Liver (tissue), 9 donors: ENCODE data around the gene KCNK16. TPM values are rescaled to one million over a fixed set of nuclear protein-coding genes. Genes with fewer than 3 reads are reported as not detected.

Experiments used
- DNase-seq: peaks from one replicate; pipeline ENCODE4 v3.0.0-alpha.2; 2017; ENCODE audit warnings: low spot score
- H3K27ac ChIP-seq, 2 donors: one replicate each; pipeline ENCODE4 v1.7.0; 2013; ENCODE audit warnings: inconsistent platforms in 2 of 2, low read length in 2 of 2, control low read depth in 1 of 2, low read depth in 1 of 2, mild to moderate bottlenecking in 1 of 2
- H3K27me3 ChIP-seq, 4 donors: one replicate each; pipeline versions ENCODE4 v1.6.1 to v1.7.0; 2013; ENCODE audit warnings: low read length in 3 of 4, inconsistent platforms in 1 of 4, mild to moderate bottlenecking in 1 of 4, moderate library complexity in 1 of 4; ENCODE audit not compliant: control insufficient read depth in 4 of 4, insufficient read depth in 4 of 4
- H3K36me3 ChIP-seq, 4 donors: one replicate each; pipeline versions ENCODE4 v1.6.1 to v1.7.0; 2013; ENCODE audit warnings: low read length in 3 of 4, mild to moderate bottlenecking in 3 of 4, low read depth in 1 of 4, moderate library complexity in 1 of 4; ENCODE audit not compliant: control insufficient read depth in 4 of 4, insufficient read depth in 3 of 4
- H3K4me1 ChIP-seq, 4 donors: one replicate each; pipeline versions ENCODE4 v1.6.1 to v1.7.0; 2013; ENCODE audit warnings: low read length in 3 of 4, mild to moderate bottlenecking in 3 of 4, moderate library complexity in 1 of 4; ENCODE audit not compliant: control insufficient read depth in 4 of 4, insufficient read depth in 4 of 4
- H3K4me3 ChIP-seq, 3 donors: one replicate each; pipeline versions ENCODE4 v1.6.1 to v1.7.0; 2013; ENCODE audit warnings: low read length in 3 of 3, control low read depth in 1 of 3, low read depth in 1 of 3, mild to moderate bottlenecking in 1 of 3
- H3K9ac ChIP-seq, 2 donors: one replicate each; pipeline ENCODE4 v1.7.0; 2013; ENCODE audit warnings: low read length in 2 of 2, mild to moderate bottlenecking in 2 of 2, moderate library complexity in 2 of 2, control low read depth in 1 of 2, low read depth in 1 of 2
- H3K9me3 ChIP-seq, 4 donors: one replicate each; pipeline versions ENCODE4 v1.6.1 to v1.7.0; 2013; ENCODE audit warnings: low read length in 3 of 4; ENCODE audit not compliant: control insufficient read depth in 4 of 4
- EGR1 ChIP-seq, 2 donors: IDR thresholded peaks; 2 replicates each; pipeline ENCODE4 v1.6.1; 2016 to 2018; ENCODE audit warnings: antibody characterized with exemption in 2 of 2, low read depth in 2 of 2
- FOXA1 ChIP-seq: IDR thresholded peaks from 2 replicates; pipeline ENCODE4 v1.6.1; 2016; ENCODE audit warnings: antibody characterized with exemption
- FOXA2 ChIP-seq: IDR thresholded peaks from 2 replicates; pipeline ENCODE4 v1.6.1; 2016; ENCODE audit warnings: antibody characterized with exemption
- GABPA ChIP-seq, 2 donors: IDR thresholded peaks in 1 of 2; conservative IDR thresholded peaks in 1 of 2; 2 replicates each; pipeline ENCODE4 v1.6.1; 2016; ENCODE audit warnings: antibody characterized with exemption in 2 of 2, mild to moderate bottlenecking in 1 of 2, moderate library complexity in 1 of 2
- HNF4A ChIP-seq, 2 donors: conservative IDR thresholded peaks; 2 replicates each; pipeline ENCODE4 v1.6.1; 2016; ENCODE audit warnings: antibody characterized with exemption in 2 of 2, mild to moderate bottlenecking in 2 of 2
- HNF4G ChIP-seq: IDR thresholded peaks from 2 replicates; pipeline ENCODE4 v1.6.1; 2016; ENCODE audit warnings: antibody characterized with exemption
- JUND ChIP-seq, 2 donors: IDR thresholded peaks; 2 replicates each; pipeline ENCODE4 v1.6.1; 2016; ENCODE audit warnings: antibody characterized with exemption in 2 of 2
- NR2F2 ChIP-seq: IDR thresholded peaks from 2 replicates; pipeline ENCODE4 v1.6.1; 2016; ENCODE audit warnings: antibody characterized with exemption
- RAD21 ChIP-seq, 2 donors: IDR thresholded peaks; 2 replicates each; pipeline ENCODE4 v1.6.1; 2016; ENCODE audit warnings: antibody characterized with exemption in 2 of 2, mild to moderate bottlenecking in 2 of 2
- RXRA ChIP-seq, 2 donors: IDR thresholded peaks; 2 replicates each; pipeline ENCODE4 v1.6.1; 2017 to 2018; ENCODE audit warnings: antibody characterized with exemption in 2 of 2, mild to moderate bottlenecking in 1 of 2
- SP1 ChIP-seq: IDR thresholded peaks from 2 replicates; pipeline ENCODE4 v1.6.1; 2018; ENCODE audit warnings: antibody characterized with exemption, mild to moderate bottlenecking
- TAF1 ChIP-seq: conservative IDR thresholded peaks from 2 replicates; pipeline ENCODE4 v1.6.1; 2016; ENCODE audit warnings: antibody characterized with exemption, mild to moderate bottlenecking
- YY1 ChIP-seq: IDR thresholded peaks from 2 replicates; pipeline ENCODE4 v1.6.1; 2016; ENCODE audit warnings: antibody characterized with exemption, mild to moderate bottlenecking
- whole genome bisulfite sequencing: extraction: QIAGEN DNeasy Blood & Tissue Kit; methylation state at CpG from one replicate; pipeline ENCODE4 v1.1.7; 2013; 5-methylcytosine and 5-hydroxymethylcytosine counted together
- polyA plus RNA-seq, 2 donors: library from polyadenylated mRNA; stranded (reverse) in 1 of 2; unstranded in 1 of 2; fragments of 200-250 nt in 1 of 2; fragments of >200 nt in 1 of 2; fragmentation: Nextera tagmentation in 1 of 2; extraction: Ambion mirVana in 1 of 2; gene quantifications; one replicate each; pipeline versions ENCODE4 v1.2.1 to v1.2.3, GENCODE V29; 2013 to 2015
- total RNA-seq, 2 donors: library from RNA; depleted of rRNA; stranded (reverse); fragments of >200 nt; gene quantifications; one replicate each; pipeline ENCODE4 v1.2.3, GENCODE V29; 2014
- TF ChIP-seq, protein P1 (sequence below): IDR thresholded peaks from 2 replicates; pipeline ENCODE4 v1.6.1; 2016; ENCODE audit warnings: antibody characterized with exemption
- TF ChIP-seq, protein P2 (sequence below): IDR thresholded peaks from 2 replicates; pipeline ENCODE4 v1.6.1; 2016; ENCODE audit warnings: antibody characterized with exemption
- TF ChIP-seq, protein P3 (sequence below): IDR thresholded peaks from 2 replicates; pipeline ENCODE4 v1.6.1; 2016; ENCODE audit warnings: antibody characterized with exemption, mild to moderate bottlenecking
- TF ChIP-seq, protein P4 (sequence below): fragments of 150-350 bp; IDR thresholded peaks from 2 replicates; pipeline ENCODE4 v1.5.1; 2017; ENCODE audit warnings: improper control_type of control experiment, low read depth, low read length; ENCODE audit not compliant: missing input control
- donor health status: healthy.
- donor health status: healthy.
- donor health status: healthy.
- donor health status: healthy.
- donor health status: healthy.

The KCNK16 gene
- total and polyA plus RNA-seq, 4 donors, result not detected

DNA sequence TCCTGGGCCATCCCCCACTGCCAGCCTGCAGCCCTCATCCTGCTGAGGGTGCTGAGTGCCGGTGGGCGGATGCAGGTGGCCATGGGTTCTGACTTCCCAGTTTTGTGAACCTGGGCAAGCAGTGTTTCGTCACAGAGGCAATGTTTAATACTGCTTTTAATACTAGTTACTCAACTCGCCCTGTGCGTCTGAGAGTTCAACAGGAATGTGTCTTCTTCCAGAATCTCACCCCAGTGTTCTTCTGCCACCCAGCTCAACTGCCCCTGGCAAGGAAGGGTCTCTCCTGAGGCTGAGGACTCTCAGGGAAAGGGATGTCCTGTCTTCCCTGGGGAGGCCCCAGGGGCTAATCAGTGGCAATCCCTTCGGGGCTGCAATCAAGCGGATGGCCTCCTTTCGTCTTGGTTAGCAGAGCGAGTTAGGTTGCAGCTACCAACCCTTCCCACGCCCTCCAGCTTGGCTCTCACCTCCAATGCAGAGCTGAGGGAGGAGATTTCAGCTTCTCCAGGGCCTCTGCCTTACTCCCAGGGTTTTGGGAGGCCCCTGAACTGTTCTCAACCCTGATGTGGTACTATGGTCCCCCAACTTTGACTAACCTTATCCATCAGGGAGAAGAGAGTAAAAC, 2.0 kb downstream of the KCNK16 start:
- H3K36me3 ChIP-seq, result no peaks in the 10 kb centered on the region
- TF ChIP-seq FOXA2 (no peak), NR2F2 (peak; percentile 9)
- 72% methylated on average over 10 of the region's 10 CpGs for WGBS

DNA sequence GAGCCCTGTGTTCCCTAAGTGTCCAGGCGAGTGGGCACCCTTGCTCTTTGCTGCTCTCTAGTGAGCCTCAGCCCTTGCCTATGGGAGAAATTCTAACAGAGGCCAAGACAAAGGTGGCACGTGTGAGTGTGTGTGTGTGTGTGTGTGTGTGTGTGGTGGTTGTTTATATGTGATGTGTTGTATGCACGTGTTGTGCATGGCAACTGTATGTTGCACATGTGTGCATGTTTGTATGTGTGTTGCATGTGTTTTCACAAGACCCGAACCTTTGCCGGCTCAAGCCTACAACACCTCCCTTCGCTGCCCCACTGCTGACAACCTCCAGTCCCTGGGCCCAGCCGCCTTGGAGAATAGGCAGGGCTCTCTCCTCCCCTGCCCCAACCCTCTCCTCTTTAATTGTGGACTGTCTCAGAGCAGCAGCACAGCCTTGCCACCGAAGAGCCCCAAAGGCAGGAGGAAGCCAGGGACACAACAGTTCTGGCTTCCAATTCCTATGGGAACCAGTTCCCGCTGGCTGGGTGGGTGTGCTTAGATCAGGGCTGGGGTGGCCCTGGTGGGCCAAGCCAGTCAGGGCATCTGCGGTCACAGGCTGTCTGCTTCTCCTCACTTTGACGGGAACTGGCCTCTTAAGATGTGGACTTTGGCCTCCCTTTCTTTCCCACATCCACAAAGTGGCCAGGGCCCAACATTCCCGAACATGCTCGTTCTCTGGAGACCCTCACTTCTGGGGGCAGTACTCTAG, 2.7 kb downstream of the KCNK16 start:
- WGBS, result 74% methylated on average over 13 of the region's 13 CpGs
- H3K27me3 ChIP-seq, result peaks cover 0 to 2% (median 0%) of the 10 kb centered on the region in 4 donors
- TF ChIP-seq, protein P1, sequence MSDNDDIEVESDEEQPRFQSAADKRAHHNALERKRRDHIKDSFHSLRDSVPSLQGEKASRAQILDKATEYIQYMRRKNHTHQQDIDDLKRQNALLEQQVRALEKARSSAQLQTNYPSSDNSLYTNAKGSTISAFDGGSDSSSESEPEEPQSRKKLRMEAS, result no peak
- TF ChIP-seq JUND (IDR thresholded peaks at IDR 0.05), result no peak
- no peak for TF ChIP-seq FOXA1
- TF ChIP-seq SP1, result peak; percentile 24
- TF ChIP-seq TAF1, result no peak
- no peak for TF ChIP-seq HNF4G
- peak; percentile 85 for TF ChIP-seq NR2F2
- TF ChIP-seq, protein P2, sequence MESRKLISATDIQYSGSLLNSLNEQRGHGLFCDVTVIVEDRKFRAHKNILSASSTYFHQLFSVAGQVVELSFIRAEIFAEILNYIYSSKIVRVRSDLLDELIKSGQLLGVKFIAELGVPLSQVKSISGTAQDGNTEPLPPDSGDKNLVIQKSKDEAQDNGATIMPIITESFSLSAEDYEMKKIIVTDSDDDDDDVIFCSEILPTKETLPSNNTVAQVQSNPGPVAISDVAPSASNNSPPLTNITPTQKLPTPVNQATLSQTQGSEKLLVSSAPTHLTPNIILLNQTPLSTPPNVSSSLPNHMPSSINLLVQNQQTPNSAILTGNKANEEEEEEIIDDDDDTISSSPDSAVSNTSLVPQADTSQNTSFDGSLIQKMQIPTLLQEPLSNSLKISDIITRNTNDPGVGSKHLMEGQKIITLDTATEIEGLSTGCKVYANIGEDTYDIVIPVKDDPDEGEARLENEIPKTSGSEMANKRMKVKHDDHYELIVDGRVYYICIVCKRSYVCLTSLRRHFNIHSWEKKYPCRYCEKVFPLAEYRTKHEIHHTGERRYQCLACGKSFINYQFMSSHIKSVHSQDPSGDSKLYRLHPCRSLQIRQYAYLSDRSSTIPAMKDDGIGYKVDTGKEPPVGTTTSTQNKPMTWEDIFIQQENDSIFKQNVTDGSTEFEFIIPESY, result no peak
- TF ChIP-seq, protein P3, sequence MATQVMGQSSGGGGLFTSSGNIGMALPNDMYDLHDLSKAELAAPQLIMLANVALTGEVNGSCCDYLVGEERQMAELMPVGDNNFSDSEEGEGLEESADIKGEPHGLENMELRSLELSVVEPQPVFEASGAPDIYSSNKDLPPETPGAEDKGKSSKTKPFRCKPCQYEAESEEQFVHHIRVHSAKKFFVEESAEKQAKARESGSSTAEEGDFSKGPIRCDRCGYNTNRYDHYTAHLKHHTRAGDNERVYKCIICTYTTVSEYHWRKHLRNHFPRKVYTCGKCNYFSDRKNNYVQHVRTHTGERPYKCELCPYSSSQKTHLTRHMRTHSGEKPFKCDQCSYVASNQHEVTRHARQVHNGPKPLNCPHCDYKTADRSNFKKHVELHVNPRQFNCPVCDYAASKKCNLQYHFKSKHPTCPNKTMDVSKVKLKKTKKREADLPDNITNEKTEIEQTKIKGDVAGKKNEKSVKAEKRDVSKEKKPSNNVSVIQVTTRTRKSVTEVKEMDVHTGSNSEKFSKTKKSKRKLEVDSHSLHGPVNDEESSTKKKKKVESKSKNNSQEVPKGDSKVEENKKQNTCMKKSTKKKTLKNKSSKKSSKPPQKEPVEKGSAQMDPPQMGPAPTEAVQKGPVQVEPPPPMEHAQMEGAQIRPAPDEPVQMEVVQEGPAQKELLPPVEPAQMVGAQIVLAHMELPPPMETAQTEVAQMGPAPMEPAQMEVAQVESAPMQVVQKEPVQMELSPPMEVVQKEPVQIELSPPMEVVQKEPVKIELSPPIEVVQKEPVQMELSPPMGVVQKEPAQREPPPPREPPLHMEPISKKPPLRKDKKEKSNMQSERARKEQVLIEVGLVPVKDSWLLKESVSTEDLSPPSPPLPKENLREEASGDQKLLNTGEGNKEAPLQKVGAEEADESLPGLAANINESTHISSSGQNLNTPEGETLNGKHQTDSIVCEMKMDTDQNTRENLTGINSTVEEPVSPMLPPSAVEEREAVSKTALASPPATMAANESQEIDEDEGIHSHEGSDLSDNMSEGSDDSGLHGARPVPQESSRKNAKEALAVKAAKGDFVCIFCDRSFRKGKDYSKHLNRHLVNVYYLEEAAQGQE, result no peak
- no peak for TF ChIP-seq HNF4A (conservative IDR thresholded peaks at IDR 0.05)
- peak in 1 of 2 donors; percentile 42 for TF ChIP-seq RXRA (IDR thresholded peaks at IDR 0.05)
- TF ChIP-seq YY1, result no peak
- no peak for TF ChIP-seq EGR1 (IDR thresholded peaks at IDR 0.05; ENCODE audit: low read depth in 2 of 2)
- no peak for TF ChIP-seq GABPA (IDR thresholded peaks at IDR 0.05 in 1 of 2, conservative IDR thresholded peaks at IDR 0.05 in 1 of 2)
- TF ChIP-seq FOXA2, result no peak
- no peak for TF ChIP-seq RAD21 (IDR thresholded peaks at IDR 0.05)
- TF ChIP-seq, protein P4, sequence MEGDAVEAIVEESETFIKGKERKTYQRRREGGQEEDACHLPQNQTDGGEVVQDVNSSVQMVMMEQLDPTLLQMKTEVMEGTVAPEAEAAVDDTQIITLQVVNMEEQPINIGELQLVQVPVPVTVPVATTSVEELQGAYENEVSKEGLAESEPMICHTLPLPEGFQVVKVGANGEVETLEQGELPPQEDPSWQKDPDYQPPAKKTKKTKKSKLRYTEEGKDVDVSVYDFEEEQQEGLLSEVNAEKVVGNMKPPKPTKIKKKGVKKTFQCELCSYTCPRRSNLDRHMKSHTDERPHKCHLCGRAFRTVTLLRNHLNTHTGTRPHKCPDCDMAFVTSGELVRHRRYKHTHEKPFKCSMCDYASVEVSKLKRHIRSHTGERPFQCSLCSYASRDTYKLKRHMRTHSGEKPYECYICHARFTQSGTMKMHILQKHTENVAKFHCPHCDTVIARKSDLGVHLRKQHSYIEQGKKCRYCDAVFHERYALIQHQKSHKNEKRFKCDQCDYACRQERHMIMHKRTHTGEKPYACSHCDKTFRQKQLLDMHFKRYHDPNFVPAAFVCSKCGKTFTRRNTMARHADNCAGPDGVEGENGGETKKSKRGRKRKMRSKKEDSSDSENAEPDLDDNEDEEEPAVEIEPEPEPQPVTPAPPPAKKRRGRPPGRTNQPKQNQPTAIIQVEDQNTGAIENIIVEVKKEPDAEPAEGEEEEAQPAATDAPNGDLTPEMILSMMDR, result no peak
- no peak overlapping the region for H3K4me3 ChIP-seq
- H3K9me3 ChIP-seq, result no peaks in the 10 kb centered on the region
- no peak for DNase-seq
- H3K4me1 ChIP-seq, result no peaks in the 10 kb centered on the region
- H3K27ac ChIP-seq, result peak overlapping the region in 1 of 2 donors; percentile 0
- no peak overlapping the region for H3K9ac ChIP-seq
- H3K36me3 ChIP-seq, result no peaks in the 10 kb centered on the region

More for the DNA sequence above, 2.0 kb downstream of the KCNK16 start:
- Histone ChIP-seq H3K4me1 (no peaks in the 10 kb centered on the region), H3K9me3 (no peaks in the 10 kb centered on the region), H3K27ac (peak overlapping the region in 1 of 2 donors; percentile 0), H3K27me3 (peaks cover 0 to 2% (median 0%) of the 10 kb centered on the region in 4 donors), H3K9ac (no peak overlapping the region), H3K4me3 (no peak overlapping the region)
- DNase-seq, result no peak
